Mesenchymal stem cell (in vitro differentiated cells and primary cell): ENCODE results near the gene GBA2.

Source experiments
- DNase-seq: peaks from one replicate; pipeline ENCODE4 v3.0.0-alpha.2; 2013
- H2AFZ ChIP-seq: one replicate; pipeline ENCODE4 v1.6.1; 2013; ENCODE audit warnings: low read depth, mild to moderate bottlenecking, control low read depth, inconsistent platforms, low read length, moderate library complexity
- H2AK5ac ChIP-seq: 2 replicates; pipeline ENCODE4 v1.6.1; 2013; ENCODE audit warnings: low read length, moderate library complexity, mild to moderate bottlenecking, inconsistent platforms; ENCODE audit not compliant: severe bottlenecking
- H2BK120ac ChIP-seq: one replicate; pipeline ENCODE4 v1.6.1; 2013; ENCODE audit warnings: low read depth, mild to moderate bottlenecking, inconsistent platforms, low read length, moderate library complexity
- H2BK12ac ChIP-seq, 2 experiments: one replicate each; pipeline ENCODE4 v1.6.1; 2013; ENCODE audit warnings: inconsistent platforms in 2 of 2, low read length in 2 of 2, mild to moderate bottlenecking in 2 of 2, moderate library complexity in 2 of 2, control low read depth in 1 of 2
- H2BK15ac ChIP-seq: one replicate; pipeline ENCODE4 v1.6.1; 2013; ENCODE audit warnings: mild to moderate bottlenecking, low read depth, inconsistent platforms; ENCODE audit not compliant: poor library complexity, severe bottlenecking
- H2BK5ac ChIP-seq: 2 replicates; pipeline ENCODE4 v1.6.1; 2013; ENCODE audit warnings: low read depth, mild to moderate bottlenecking, low read length, control low read depth, inconsistent platforms; ENCODE audit not compliant: poor library complexity, severe bottlenecking
- H3K14ac ChIP-seq, 2 experiments: one replicate each; pipeline ENCODE4 v1.6.1; 2013; ENCODE audit warnings: inconsistent platforms in 2 of 2, low read length in 2 of 2, control low read depth in 1 of 2, mild to moderate bottlenecking in 1 of 2, moderate library complexity in 1 of 2
- H3K18ac ChIP-seq, 2 experiments: one replicate each; pipeline ENCODE4 v1.6.1; 2013; ENCODE audit warnings: inconsistent platforms in 2 of 2, low read length in 2 of 2, control low read depth in 1 of 2, low read depth in 1 of 2, mild to moderate bottlenecking in 1 of 2
- H3K23ac ChIP-seq, 2 experiments: one replicate each; pipeline ENCODE4 v1.6.1; 2013; ENCODE audit warnings: inconsistent platforms in 2 of 2, low read length in 2 of 2, mild to moderate bottlenecking in 2 of 2, moderate library complexity in 2 of 2, control low read depth in 1 of 2
- H3K27ac ChIP-seq: 2 replicates; pipeline ENCODE4 v1.5.1; 2013; ENCODE audit warnings: mild to moderate bottlenecking, moderate library complexity, low read length, control low read depth, inconsistent platforms; ENCODE audit not compliant: poor library complexity, severe bottlenecking
- H3K27me3 ChIP-seq, 2 experiments: 2 replicates each; pipeline versions ENCODE4 v1.6.1 to v1.7.0; 2013; ENCODE audit warnings: low read length in 2 of 2, mild to moderate bottlenecking in 2 of 2, moderate library complexity in 2 of 2, control low read depth in 1 of 2, inconsistent platforms in 1 of 2; ENCODE audit not compliant: control insufficient read depth in 1 of 2, insufficient read depth in 1 of 2
- H3K36me3 ChIP-seq, 2 experiments: 2 replicates each; pipeline versions ENCODE4 v1.6.1 to v1.7.0; 2013; ENCODE audit warnings: low read length in 2 of 2, control low read depth in 1 of 2, inconsistent platforms in 1 of 2, low read depth in 1 of 2, mild to moderate bottlenecking in 1 of 2; ENCODE audit not compliant: insufficient read depth in 2 of 2, control insufficient read depth in 1 of 2
- H3K4ac ChIP-seq, 2 experiments: one replicate each; pipeline ENCODE4 v1.6.1; 2013; ENCODE audit warnings: inconsistent platforms in 2 of 2, low read length in 2 of 2, mild to moderate bottlenecking in 2 of 2, moderate library complexity in 2 of 2, control low read depth in 1 of 2, low read depth in 1 of 2
- H3K4me1 ChIP-seq: 2 replicates; pipeline ENCODE4 v1.6.1; 2013; ENCODE audit warnings: low read depth, low read length, control low read depth; ENCODE audit not compliant: control insufficient read depth, insufficient read depth
- H3K4me2 ChIP-seq: 2 replicates; pipeline ENCODE4 v1.6.1; 2013; ENCODE audit warnings: low read length, mild to moderate bottlenecking, inconsistent platforms; ENCODE audit not compliant: poor library complexity, severe bottlenecking
- H3K4me3 ChIP-seq, 2 experiments: 2 replicates each; pipeline versions ENCODE4 v1.5.1 to v1.7.0; 2013; ENCODE audit warnings: low read length in 2 of 2, mild to moderate bottlenecking in 2 of 2, control low read depth in 1 of 2, low read depth in 1 of 2; ENCODE audit not compliant: insufficient read depth in 1 of 2
- H3K79me1 ChIP-seq: replicated peaks from 2 replicates; pipeline ENCODE4 v1.6.1; 2013; ENCODE audit warnings: mild to moderate bottlenecking, control low read depth, low read length, inconsistent platforms; ENCODE audit not compliant: poor library complexity, severe bottlenecking
- H3K9ac ChIP-seq: 2 replicates; pipeline ENCODE4 v1.7.0; 2013; ENCODE audit warnings: mild to moderate bottlenecking, low read length, moderate library complexity
- H3K9me3 ChIP-seq: 2 replicates; pipeline ENCODE4 v1.7.0; 2013; ENCODE audit warnings: mild to moderate bottlenecking, low read length; ENCODE audit not compliant: control insufficient read depth
- H4K8ac ChIP-seq: one replicate; pipeline ENCODE4 v1.6.1; 2013; ENCODE audit warnings: inconsistent platforms, mild to moderate bottlenecking, low read length, moderate library complexity
- H4K91ac ChIP-seq: one replicate; pipeline ENCODE4 v1.6.1; 2013; ENCODE audit warnings: mild to moderate bottlenecking, low read length, inconsistent platforms
- WGBS: methylation state at CpG from one replicate; pipeline ENCODE4 v1.1.7; 2013; ENCODE audit warnings: mixed read lengths; 5-methylcytosine and 5-hydroxymethylcytosine counted together

GBA2 gene

DNA sequence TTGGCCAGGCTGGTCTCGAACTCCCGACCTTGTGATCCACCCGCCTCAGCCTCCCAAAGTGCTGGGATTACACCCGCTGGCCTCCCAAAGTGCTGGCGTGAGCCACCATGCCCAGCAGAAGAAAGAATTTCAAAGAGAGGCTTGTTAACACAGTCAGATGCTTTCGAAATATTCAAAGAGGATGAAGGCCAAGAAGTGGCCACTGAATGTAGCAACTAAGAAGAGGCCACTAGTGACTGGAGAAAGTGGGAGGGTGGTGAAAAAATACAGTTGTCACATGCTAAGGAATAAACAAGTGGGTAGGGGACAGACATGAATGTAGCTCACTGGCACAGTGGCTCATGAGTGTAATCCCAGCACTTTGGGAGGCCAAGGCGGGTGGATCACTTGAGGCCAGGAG is 46.3 kb downstream of the GBA2 start:
- no peak overlapping the region for H3K27ac ChIP-seq
- H3K79me1 ChIP-seq, result peaks cover 34% of the 10 kb centered on the region
- H3K36me3 ChIP-seq, result peaks cover 88 to 98% of the 10 kb centered on the region in 2 experiments
- no peak overlapping the region for H3K4me3 ChIP-seq
- over 99% methylated on average over 6 of the region's 7 CpGs for WGBS
- no peak overlapping the region for H3K18ac ChIP-seq
- H3K9ac ChIP-seq, result no peak overlapping the region
- H3K4ac ChIP-seq, result no peak overlapping the region
- H2BK12ac ChIP-seq, result no peak overlapping the region
- H3K27me3 ChIP-seq, result no peaks in the 10 kb centered on the region
- H2AK5ac ChIP-seq, result no peak overlapping the region
- no peak for DNase-seq
- H2BK15ac ChIP-seq, result no peak overlapping the region
- H3K14ac ChIP-seq, result no peak overlapping the region
- no peaks in the 10 kb centered on the region for H3K4me1 ChIP-seq
- H3K4me2 ChIP-seq, result no peak overlapping the region
- no peak overlapping the region for H2BK5ac ChIP-seq
- no peak overlapping the region for H3K23ac ChIP-seq
- no peak overlapping the region for H4K91ac ChIP-seq
- H2AFZ ChIP-seq, result no peak overlapping the region
- no peaks in the 10 kb centered on the region for H3K9me3 ChIP-seq
- H4K8ac ChIP-seq, result no peak overlapping the region
- no peak overlapping the region for H2BK120ac ChIP-seq

DNA sequence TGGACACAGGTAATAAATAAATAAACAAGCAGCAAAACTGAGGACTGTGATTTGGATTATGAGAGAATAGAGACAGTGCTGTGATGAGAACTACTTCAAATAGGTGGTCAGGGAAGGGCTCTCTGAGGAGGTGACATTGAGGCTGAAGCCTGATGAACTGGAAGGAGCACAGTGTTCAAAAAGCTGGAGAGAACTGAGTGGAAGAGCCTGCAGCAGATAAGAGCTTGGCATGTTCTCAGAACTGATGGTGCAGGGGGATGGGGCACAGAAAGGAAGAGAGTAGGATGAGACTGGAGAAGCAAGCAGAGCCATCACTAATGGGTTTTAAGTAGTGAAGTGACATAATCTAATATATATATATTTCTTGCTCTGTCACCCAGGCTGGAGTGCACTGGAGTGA is 48.1 kb downstream of the GBA2 start:
- no peak overlapping the region for H3K27ac ChIP-seq
- H3K23ac ChIP-seq, result no peak overlapping the region

DNA sequence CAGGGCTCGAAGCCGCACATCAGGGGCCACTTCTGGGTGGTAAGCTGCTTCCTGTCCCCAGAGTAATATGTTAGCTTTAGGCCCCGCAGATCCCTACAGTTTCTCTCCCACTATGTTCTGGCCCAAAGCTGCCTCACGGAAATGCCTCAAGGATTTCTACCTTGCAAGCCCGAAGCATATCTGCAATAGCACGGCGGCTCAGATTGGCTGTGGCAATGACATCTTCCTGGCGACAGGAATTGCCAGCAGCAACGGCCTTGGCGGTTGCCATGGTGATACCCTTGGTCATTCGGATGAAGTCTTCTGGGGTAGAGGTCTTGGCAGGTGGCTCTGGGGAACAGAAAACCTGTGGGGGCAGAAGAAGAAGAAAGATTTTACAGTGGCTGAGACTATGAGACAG is 49.0 kb downstream of the GBA2 start:
- H3K14ac ChIP-seq, result no peak overlapping the region
- no peak overlapping the region for H2BK120ac ChIP-seq
- H3K4me3 ChIP-seq, result no peak overlapping the region
- H3K9me3 ChIP-seq, result no peaks in the 10 kb centered on the region
- no peak overlapping the region for H3K4me2 ChIP-seq
- no peak overlapping the region for H4K8ac ChIP-seq
- no peaks in the 10 kb centered on the region for H3K4me1 ChIP-seq
- no peaks in the 10 kb centered on the region for H3K27me3 ChIP-seq
- WGBS, result 92% methylated on average over 11 of the region's 11 CpGs
- H3K79me1 ChIP-seq, result peaks cover 15% of the 10 kb centered on the region
- peaks cover 85 to 94% of the 10 kb centered on the region in 2 experiments for H3K36me3 ChIP-seq
- no peak overlapping the region for H3K4ac ChIP-seq
- no peak overlapping the region for H3K27ac ChIP-seq
- no peak overlapping the region for H3K23ac ChIP-seq
- no peak overlapping the region for H3K18ac ChIP-seq
- H2BK15ac ChIP-seq, result no peak overlapping the region
- H4K91ac ChIP-seq, result no peak overlapping the region
- no peak overlapping the region for H2AFZ ChIP-seq
- no peak overlapping the region for H3K9ac ChIP-seq
- no peak overlapping the region for H2AK5ac ChIP-seq
- H2BK12ac ChIP-seq, result no peak overlapping the region
- no peak for DNase-seq
- H2BK5ac ChIP-seq, result no peak overlapping the region

More for the DNA sequence above, 48.1 kb downstream of the GBA2 start:
- Histone ChIP-seq H3K79me1 (peaks cover 20% of the 10 kb centered on the region), H4K8ac (no peak overlapping the region), H3K18ac (no peak overlapping the region), H3K9ac (no peak overlapping the region), H2BK120ac (no peak overlapping the region), H3K4me3 (no peak overlapping the region), H4K91ac (no peak overlapping the region), H3K14ac (no peak overlapping the region), H3K27me3 (no peaks in the 10 kb centered on the region), H2AK5ac (no peak overlapping the region), H3K4me2 (no peak overlapping the region), H2BK5ac (no peak overlapping the region), H3K4me1 (no peaks in the 10 kb centered on the region), H2BK15ac (no peak overlapping the region), H3K4ac (no peak overlapping the region), H2BK12ac (no peak overlapping the region), H3K9me3 (no peaks in the 10 kb centered on the region), H2AFZ (no peak overlapping the region), H3K36me3 (peaks cover 88 to 98% of the 10 kb centered on the region in 2 experiments)
- no peak for DNase-seq

DNA sequence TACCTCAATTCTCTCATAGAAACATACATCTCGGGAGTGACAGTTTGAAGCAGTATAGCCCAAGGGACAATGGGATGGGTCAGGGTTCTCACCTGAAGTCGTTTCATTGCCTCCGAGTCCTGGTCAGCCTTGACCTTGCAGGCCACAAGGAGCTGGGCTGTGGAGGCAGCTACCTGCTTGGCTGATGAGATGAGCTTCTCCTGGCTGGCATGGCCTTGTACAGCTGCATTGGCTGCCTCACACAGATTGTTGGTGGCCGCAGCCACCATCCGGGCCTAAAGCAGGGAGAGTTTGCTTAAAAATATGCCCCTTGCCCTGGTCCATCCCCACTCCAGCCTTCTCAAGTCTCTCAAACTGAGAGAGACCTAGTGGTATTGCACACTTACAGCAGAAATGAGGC is 50.8 kb downstream of the GBA2 start:
- Histone ChIP-seq H2BK15ac (no peak overlapping the region), H3K79me1 (peaks cover 4% of the 10 kb centered on the region), H3K18ac (no peak overlapping the region), H2BK5ac (no peak overlapping the region), H4K91ac (no peak overlapping the region), H3K27ac (no peak overlapping the region), H2AFZ (no peak overlapping the region), H3K14ac (no peak overlapping the region), H3K4me3 (no peak overlapping the region), H3K4ac (no peak overlapping the region), H3K9me3 (no peaks in the 10 kb centered on the region), H3K27me3 (no peaks in the 10 kb centered on the region), H3K9ac (no peak overlapping the region), H3K4me2 (no peak overlapping the region), H3K23ac (no peak overlapping the region), H2AK5ac (no peak overlapping the region), H3K36me3 (peaks cover 67 to 76% of the 10 kb centered on the region in 2 experiments), H2BK12ac (no peak overlapping the region), H2BK120ac (no peak overlapping the region), H3K4me1 (no peaks in the 10 kb centered on the region), H4K8ac (no peak overlapping the region)
- 91% methylated on average over 5 of the region's 5 CpGs for WGBS
- DNase-seq, result no peak
